Stimulated activated CD8-positive, alpha-beta memory T cell treated with anti-CD3 and anti-CD28 coated beads, Interleukin-2, amount 100 ng/mL, for 48 hours (primary cell): ENCODE measurements around the gene COL4A1.

ENCODE experiments used
- DNase-seq, 2 donors: peaks; one replicate each; pipeline ENCODE4 v3.0.0-alpha.2; 2020; ENCODE audit warnings: low read depth in 2 of 2

COL4A1 gene

GRCh38 chr13:110237875-110238817 lies 68.8 kb downstream of the COL4A1 start:
- DNase-seq = no peak

GRCh38 chr13:110236831-110237261 lies 70.1 kb downstream of the COL4A1 start:
- no peak for DNase-seq

- DNase-seq = no peak
Observed at GRCh38 chr13:110236431-110236830, 70.5 kb downstream of the COL4A1 start.

GRCh38 chr13:110234532-110234931 lies 72.4 kb downstream of the COL4A1 start:
- no peak for DNase-seq

GRCh38 chr13:110233951-110234280 lies 73.0 kb downstream of the COL4A1 start:
- DNase-seq = no peak

- no peak for DNase-seq
Observed at GRCh38 chr13:110233181-110233950, 73.6 kb downstream of the COL4A1 start.

- DNase-seq = no peak
Observed at GRCh38 chr13:110232756-110233155, 74.2 kb downstream of the COL4A1 start.

GRCh38 chr13:110232142-110232541 lies 74.8 kb downstream of the COL4A1 start:
- no peak for DNase-seq

GRCh38 chr13:110231348-110232047 lies 75.5 kb downstream of the COL4A1 start:
- DNase-seq = no peak

GRCh38 chr13:110230661-110231347 lies 76.2 kb downstream of the COL4A1 start:
- DNase-seq = no peak

GRCh38 chr13:110229905-110230563 lies 76.9 kb downstream of the COL4A1 start:
- DNase-seq = no peak

GRCh38 chr13:110228936-110229904 lies 77.7 kb downstream of the COL4A1 start:
- no peak for DNase-seq

- DNase-seq = no peak
Observed at GRCh38 chr13:110227864-110228643, 78.9 kb downstream of the COL4A1 start.

GRCh38 chr13:110227416-110227815 lies 79.5 kb downstream of the COL4A1 start:
- no peak for DNase-seq

- DNase-seq = no peak
Observed at GRCh38 chr13:110225609-110226574, 81.1 kb downstream of the COL4A1 start.

GRCh38 chr13:110225003-110225402 lies 82.0 kb downstream of the COL4A1 start:
- DNase-seq = no peak

GRCh38 chr13:110224519-110224918 lies 82.4 kb downstream of the COL4A1 start:
- no peak for DNase-seq
